DMS 273 (cell line): Measurements from ENCODE around the gene METTL9.
"Not testable (repeated sequence)": the region's sequence is repeated elsewhere in the genome, so short reads cannot be mapped to it uniquely, and the experiment has no call there.

ENCODE experiments used
- DNase-seq: peaks from one replicate; lab custom pipeline; 2025; ENCODE audit not compliant: unreplicated experiment; lab: John Stamatoyannopoulos, UW

The METTL9 gene

DNA sequence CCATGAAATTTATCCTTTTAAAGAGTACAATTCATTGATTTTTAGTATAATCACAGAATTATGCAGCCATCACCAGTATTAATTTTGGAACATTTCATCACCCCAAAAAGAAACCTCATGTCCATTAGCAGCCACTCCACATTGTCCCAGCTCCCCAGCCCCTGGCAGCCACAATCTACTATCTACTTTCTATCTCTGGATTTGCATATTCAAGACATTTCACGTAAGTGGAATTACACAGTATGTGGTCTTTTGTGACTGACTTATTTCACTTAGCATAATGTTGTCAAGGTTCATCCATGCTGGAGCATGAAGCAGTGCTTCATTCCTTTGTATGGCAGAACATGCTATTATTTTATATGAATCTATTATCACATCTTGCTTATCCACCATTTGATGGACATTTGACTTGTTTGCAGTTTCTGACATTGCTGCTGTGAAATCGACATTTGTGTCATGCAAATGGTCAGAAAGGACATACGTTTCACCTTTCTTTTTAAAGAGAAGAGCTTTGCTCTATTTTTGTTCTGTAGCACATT is 10.7 kb downstream of the METTL9 start:
- no peak for DNase-seq

DNA sequence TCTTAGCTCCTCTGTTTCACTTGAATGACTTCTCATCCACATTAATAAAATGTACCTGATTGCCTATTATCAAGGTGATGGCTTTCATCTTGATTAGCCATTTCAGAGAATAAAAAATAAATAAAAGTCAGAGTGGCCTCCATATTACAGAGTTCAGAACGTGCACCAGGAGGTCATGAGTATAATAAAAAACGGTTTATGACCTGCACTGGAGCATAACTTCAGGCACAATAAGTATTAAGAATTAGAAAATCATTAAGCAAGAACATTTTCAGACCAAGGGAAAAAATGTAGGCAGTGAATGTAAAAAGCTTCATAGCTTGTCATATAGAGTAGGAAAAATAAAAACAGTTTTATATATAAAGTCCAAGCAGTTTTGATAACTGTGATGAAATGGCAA is 11.4 kb downstream of the METTL9 start:
- no peak for DNase-seq

GRCh38 chr16:21611198-21611555 is 11.8 kb downstream of the METTL9 start:
- no peak for DNase-seq

DNA sequence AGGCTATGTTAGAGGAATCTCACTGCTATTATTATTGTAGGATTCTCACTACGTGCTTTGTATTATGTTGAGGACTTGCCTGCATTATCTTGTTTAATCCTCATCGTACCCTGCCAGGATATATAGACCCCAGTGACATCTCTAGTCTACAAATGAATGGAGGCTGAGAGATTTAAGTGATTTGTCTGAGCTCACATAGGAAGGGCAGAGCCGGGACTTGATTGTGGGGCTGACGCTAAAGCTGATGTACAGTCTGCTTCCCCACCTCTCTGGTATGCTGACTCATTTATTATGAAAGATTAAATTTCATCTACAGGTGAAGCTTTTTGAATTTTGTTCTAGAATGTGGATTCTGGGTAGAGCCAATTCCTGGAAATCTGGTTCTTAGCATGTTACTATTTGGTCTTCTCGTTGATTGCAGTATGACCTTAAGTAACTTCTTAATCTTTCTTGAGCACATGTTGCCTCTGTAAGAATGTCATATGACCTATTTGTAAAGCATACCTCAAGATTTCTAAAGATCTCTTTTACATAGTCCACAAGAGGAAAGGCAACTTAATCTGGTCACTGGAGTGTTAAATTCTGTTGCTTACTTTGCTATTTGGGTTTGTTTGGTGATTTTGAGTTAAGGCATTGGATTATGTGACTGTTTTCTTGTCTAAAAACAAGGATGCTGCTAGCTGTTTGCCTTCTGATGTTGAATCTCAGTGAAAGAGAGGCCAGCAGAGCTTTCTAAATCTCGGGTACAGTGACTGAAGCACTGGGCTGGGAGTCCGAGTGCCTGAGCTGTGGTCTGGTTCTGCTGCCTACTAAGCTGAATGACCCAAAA is 12.4 kb downstream of the METTL9 start:
- no peak for DNase-seq

GRCh38 chr16:21613361-21613760 is 14.0 kb downstream of the METTL9 start:
- DNase-seq, result no peak

DNA sequence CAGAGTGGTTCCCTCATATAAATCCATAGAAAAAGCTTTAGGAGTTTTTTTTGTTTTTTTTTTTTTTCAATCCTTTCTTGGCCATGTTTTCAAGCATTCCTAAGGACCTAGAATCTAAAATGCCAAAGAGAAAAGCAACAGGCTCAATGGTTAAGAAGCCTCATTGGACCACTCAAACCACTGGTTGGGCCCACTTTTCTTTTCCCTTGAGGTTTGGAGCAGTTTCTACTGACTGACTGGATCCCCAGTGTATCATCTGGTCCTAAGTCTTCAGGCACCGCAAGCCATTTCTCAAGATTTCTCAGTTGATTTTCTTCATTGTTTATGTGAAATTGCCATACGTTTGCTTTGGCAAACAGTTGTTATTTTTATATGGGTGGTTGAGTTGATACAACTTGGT is 14.4 kb downstream of the METTL9 start:
- DNase-seq, result no peak

- DNase-seq, result no peak
Measured at GRCh38 chr16:21614896-21615295, 15.5 kb downstream of the METTL9 start.

DNA sequence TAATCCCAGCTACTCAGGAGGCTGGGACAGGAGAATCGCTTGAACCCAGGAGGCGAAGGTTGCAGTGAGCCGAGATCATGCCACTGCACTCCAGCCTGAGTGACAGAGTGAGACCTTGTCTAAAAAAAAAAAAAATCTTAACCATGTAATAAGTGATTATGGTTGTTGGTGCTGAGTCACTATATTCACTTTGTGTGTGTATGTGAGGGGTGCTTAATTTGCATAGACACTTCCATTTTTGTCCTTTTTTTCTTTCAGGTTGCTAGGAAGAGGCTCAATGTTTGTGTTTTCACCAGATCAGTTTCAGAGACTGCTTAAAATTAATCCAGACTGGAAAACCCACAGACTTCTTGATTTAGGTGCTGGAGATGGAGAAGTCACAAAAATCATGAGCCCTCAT is 18.2 kb downstream of the METTL9 start:
- DNase-seq, result no peak

DNA sequence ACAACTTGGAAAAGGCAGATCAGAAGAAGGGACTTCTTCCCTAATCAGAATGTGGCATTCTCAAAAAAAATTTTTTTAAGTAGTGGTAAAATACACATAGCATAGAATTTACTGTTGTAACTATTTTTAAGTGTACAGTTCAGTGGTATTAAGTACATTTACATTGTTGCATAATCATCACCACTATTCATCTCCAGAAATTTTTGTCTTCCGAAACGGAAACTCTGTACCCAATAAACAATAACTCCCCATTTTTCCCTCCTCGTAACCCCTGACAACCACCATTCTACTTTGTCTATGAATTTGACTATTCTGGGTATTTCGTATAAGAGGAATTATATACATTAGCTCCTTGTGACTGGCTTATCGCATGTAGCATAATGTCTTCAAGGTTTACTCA is 18.9 kb downstream of the METTL9 start:
- DNase-seq, result no peak

DNA sequence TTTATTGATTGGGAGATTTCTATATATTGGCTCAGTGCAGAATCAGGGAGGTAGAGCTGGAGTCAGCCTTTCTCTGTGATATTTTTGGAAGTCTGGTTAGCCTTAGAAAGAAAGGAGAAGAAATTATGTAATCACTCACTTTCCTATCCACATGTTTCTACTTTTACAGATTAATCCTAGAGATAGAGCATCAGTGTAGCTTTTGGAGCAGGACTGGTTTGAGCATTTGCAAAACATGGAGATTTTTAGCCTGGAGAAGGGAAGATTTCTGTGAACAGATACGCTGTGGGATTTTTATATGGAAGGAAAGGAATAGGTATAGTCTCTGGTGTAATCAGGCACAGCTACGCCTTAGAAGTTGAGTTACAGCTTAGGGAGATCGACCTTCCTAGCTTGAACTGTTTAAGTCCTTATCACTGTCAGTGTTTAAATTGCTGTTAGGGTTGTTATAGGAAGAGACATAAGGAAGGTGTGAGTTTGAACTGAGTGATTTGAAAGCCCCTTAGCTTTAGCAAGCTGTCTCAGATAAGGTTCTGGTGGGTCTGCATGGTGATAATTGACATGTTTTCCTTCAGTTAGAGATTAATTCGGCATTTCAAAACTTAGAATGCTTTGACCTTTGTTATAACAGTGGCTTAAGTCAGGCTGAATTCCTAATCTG is 20.5 kb downstream of the METTL9 start:
- DNase-seq, result no peak

DNA sequence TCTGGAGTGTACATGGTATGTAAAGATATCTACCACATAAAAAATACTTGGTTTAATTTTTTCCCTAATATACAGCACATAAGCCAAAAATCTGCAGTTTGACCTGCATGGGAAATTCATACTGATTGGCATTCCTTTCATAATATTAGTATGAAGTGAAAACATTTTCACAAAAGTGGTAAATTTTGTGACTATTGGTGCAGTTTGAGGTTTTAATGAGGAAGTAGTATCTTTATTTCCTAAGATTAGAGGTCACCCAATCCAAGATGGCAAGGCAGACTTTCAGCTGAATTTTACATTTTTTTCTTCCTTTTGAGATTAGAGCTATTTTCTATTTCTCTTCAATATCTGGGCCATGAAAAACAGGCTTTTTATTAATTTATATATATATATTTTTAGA is 21.2 kb downstream of the METTL9 start:
- no peak for DNase-seq

DNA sequence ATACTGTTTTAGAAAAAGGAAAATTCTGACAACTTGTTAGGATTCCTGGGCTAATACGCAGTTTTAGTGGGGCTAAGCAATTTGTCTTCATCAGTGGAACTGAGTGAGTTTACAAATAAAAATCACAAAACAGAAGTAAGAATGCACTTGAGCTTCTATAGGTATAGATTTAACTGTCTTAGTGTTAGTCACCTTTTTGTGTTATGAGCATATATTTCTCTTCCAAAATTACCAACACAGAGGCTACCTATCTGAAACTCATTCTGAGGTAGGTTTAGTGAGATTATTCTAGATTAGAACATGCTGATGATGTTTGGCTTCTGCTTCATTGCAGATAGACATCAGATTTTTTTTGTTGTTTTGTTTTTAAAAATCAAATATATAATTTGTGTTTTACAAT is 23.2 kb downstream of the METTL9 start:
- no peak for DNase-seq

- no peak for DNase-seq
Measured at GRCh38 chr16:21625026-21625425, 25.6 kb downstream of the METTL9 start.

- no peak for DNase-seq
Measured at GRCh38 chr16:21626659-21627277, 27.4 kb downstream of the METTL9 start.

GRCh38 chr16:21628121-21628726 is 28.8 kb downstream of the METTL9 start:
- DNase-seq, result no peak

DNA sequence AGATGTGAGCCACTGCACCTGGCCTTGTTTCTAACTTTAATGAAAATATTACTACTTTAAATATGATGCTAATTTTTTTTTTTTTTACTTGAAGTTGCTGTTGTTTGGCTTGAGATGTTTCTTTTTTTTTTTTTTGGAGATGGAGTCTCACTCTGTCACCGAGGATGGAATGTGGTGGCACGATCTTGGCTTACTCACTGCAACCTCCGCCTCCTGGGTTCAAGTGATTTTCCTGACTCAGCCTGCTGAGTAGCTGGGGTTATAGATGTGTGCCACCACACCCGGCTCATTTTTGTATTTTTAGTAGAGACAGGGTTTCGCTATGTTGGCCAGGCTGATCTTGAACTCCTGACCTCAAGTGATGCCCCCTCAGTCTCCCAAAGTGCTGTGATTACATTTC is 29.4 kb downstream of the METTL9 start:
- no peak for DNase-seq

GRCh38 chr16:21629616-21630539 is 30.5 kb downstream of the METTL9 start:
- DNase-seq, result not testable (repeated sequence)

DNA sequence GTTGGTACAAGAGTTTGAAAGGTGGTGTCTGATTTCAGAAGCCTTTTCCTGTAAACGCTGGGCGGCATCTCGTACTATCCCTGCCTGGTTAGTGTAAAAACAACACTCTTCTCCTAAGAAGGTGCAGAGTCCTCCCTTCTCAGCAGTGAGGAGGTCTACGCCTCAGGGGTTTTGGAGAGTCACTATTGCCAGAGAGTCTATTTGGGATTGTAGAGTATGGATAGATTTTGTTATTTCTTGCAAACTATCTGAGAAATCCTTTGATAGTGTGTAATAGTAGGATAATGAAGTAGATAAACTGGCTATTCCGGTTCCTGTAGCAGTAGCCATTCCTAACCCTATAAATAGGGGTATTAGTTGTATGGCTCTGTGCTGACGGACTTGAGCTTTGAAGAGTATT is 31.5 kb downstream of the METTL9 start:
- not testable (repeated sequence) for DNase-seq

DNA sequence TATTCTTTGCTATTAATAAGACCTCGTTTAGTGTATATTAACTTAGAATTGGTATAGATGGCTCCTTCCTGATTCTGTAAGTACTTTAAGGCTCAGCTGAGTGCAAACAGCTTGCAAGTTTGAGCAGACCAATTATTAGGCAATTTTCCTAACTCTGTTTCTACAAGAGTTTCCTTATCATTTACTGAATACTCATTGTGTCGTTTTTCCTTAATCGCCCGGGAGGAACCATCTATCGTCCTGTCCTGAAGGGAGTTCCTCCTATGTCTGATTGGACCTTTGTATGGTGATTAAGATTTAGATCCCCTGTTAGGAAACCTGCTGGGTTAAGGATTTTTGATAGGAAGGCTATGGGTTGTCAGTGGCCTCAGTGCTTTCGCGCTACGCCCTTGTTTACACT is 32.0 kb downstream of the METTL9 start:
- DNase-seq, result not testable (repeated sequence)

DNA sequence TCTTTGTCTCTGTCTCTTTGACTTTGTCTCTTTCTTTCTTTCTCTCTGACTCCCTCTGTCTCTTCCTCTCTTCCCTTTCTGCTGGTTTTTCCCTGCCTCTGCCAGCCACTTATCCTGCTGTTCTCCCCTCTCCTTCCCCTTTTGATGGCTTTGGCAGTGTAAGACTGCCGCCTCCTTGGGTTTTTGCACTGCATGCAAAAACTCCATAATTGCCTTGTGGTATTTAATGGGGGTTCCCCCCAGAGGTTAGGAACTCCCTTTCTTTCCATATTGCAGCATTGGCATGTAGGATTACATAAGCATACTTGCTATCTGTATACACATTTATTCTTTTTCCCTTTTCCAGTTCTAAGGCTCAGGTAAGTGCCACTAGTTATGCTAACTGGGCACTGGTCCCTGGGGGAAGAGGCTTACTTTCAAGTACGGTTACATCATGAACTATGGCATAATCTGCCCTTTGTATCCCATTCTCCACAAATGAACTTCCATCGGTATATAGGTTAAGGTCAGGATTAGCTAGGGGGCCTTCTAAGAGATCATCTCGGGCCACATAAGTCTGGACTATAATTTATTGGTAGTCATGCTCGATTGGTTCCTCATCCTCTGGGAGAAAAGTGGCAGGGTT is 32.7 kb downstream of the METTL9 start:
- DNase-seq, result not testable (repeated sequence)
